Chondrocyte (in vitro differentiated cells): ENCODE data around the gene SRGAP1. TPM values are rescaled to one million over a fixed set of nuclear protein-coding genes. Genes with fewer than 3 reads are reported as not detected.
A peak's percentile ranks its signal among the peaks of the same experiment; 100 is the strongest.
"Not testable (repeated sequence)": the region's sequence is repeated elsewhere in the genome, so short reads cannot be mapped to it uniquely, and the experiment has no call there.

ENCODE experiments used
- DNase-seq: peaks from one replicate; pipeline ENCODE4 v3.0.0; 2021; ENCODE audit warnings: mixed read lengths, low spot score
- H3K27ac Mint-ChIP-seq: one replicate; pipeline ENCODE4 v1.8.0; 2021; ENCODE audit warnings: mild to moderate bottlenecking, moderate library complexity, mixed read lengths; ENCODE audit not compliant: unreplicated experiment
- H3K27me3 Mint-ChIP-seq: 2 replicates; pipeline ENCODE4 v1.8.0; 2021; ENCODE audit warnings: low read depth, mixed read lengths
- H3K36me3 Mint-ChIP-seq: 2 replicates; pipeline ENCODE4 v1.8.0; 2021; ENCODE audit warnings: low read depth, mixed read lengths
- H3K4me1 Mint-ChIP-seq: 2 replicates; pipeline ENCODE4 v1.8.0; 2021; ENCODE audit warnings: low read depth, mild to moderate bottlenecking, mixed read lengths
- H3K4me3 Mint-ChIP-seq: one replicate; pipeline ENCODE4 v1.8.0; 2021; ENCODE audit warnings: mild to moderate bottlenecking, moderate library complexity, mixed read lengths; ENCODE audit not compliant: unreplicated experiment
- H3K9me3 Mint-ChIP-seq: 2 replicates; pipeline ENCODE4 v1.8.0; 2021; ENCODE audit warnings: low read depth, mixed read lengths
- total RNA-seq: library from RNA; stranded (reverse); gene quantifications from 3 replicates; pipeline ENCODE4 v1.2.1, GENCODE V29; 2021
- TF ChIP-seq, protein P1 (sequence below): fragments of 200-600 bp; sonication (generic); IDR thresholded peaks from 2 replicates; pipeline ENCODE4 v1.5.0; 2021; ENCODE audit warnings: antibody characterized with exemption, mild to moderate bottlenecking, moderate library complexity

Gene SRGAP1
- total RNA-seq, 1 donor from 2014 or later, result 13.2 TPM

DNA sequence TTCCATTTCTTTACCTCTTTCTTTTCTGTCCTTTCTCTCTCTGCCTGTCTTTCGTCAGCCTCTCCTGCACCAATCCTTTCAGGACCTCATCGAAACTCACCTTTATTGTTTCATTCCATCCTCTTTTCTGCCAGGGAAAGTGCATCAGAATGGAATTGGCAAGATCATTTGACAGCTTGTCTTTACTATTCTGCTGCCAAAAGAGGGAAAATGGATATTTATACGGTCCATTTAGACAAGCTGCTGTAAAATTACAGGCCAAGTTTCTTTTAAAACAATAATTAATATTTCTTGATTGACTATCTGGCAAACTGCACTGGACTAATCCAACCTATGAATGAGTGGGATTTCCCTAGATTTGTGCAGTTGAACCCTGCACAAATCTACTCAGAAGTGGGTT is 7.6 kb upstream of the SRGAP1 start:
- H3K4me1 Mint-ChIP-seq, result no peaks in the 10 kb centered on the region
- H3K9me3 Mint-ChIP-seq, result no peaks in the 10 kb centered on the region
- no peak overlapping the region for H3K4me3 Mint-ChIP-seq
- no peak overlapping the region for H3K27ac Mint-ChIP-seq
- TF ChIP-seq, protein P1, sequence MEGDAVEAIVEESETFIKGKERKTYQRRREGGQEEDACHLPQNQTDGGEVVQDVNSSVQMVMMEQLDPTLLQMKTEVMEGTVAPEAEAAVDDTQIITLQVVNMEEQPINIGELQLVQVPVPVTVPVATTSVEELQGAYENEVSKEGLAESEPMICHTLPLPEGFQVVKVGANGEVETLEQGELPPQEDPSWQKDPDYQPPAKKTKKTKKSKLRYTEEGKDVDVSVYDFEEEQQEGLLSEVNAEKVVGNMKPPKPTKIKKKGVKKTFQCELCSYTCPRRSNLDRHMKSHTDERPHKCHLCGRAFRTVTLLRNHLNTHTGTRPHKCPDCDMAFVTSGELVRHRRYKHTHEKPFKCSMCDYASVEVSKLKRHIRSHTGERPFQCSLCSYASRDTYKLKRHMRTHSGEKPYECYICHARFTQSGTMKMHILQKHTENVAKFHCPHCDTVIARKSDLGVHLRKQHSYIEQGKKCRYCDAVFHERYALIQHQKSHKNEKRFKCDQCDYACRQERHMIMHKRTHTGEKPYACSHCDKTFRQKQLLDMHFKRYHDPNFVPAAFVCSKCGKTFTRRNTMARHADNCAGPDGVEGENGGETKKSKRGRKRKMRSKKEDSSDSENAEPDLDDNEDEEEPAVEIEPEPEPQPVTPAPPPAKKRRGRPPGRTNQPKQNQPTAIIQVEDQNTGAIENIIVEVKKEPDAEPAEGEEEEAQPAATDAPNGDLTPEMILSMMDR, result no peak
- DNase-seq, result no peak
- H3K27me3 Mint-ChIP-seq, result peaks cover 6% of the 10 kb centered on the region
- H3K36me3 Mint-ChIP-seq, result no peaks in the 10 kb centered on the region

DNA sequence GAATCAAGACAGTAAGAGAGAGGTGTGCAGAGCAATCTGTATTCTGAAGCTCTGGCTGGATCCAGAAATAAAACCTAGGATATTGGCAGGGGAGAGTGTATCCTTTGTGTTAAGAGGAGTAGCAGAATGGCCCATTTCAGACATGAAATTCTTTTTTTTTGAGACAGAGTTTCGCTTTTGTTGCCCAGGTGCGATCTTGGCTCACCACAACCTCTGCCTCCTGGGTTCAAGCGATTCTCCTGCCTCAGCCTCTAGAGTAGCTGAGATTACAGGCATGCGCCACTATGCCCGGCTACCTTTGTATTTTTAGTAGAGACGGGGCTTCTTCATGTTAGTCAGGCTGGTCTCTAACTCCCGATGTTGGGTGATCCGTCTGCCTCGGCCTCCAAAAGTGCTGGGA is 6.1 kb upstream of the SRGAP1 start:
- H3K27me3 Mint-ChIP-seq, result peaks cover 6% of the 10 kb centered on the region

GRCh38 chr12:63841011-63841410 is 3.5 kb upstream of the SRGAP1 start:
- DNase-seq, result no peak
- H3K27me3 Mint-ChIP-seq, result peaks cover 6% of the 10 kb centered on the region
- no peak overlapping the region for H3K27ac Mint-ChIP-seq
- H3K4me1 Mint-ChIP-seq, result peaks cover 16% of the 10 kb centered on the region
- no peaks in the 10 kb centered on the region for H3K9me3 Mint-ChIP-seq
- TF ChIP-seq, protein P1, result no peak
- no peak overlapping the region for H3K4me3 Mint-ChIP-seq
- H3K36me3 Mint-ChIP-seq, result peaks cover 2% of the 10 kb centered on the region

More for the DNA sequence above, 6.1 kb upstream of the SRGAP1 start:
- TF ChIP-seq, protein P1, result no peak
- Mint-ChIP-seq H3K4me3 (no peak overlapping the region), H3K27ac (no peak overlapping the region), H3K9me3 (no peaks in the 10 kb centered on the region), H3K4me1 (peaks cover 4% of the 10 kb centered on the region), H3K36me3 (no peaks in the 10 kb centered on the region)
- no peak for DNase-seq

GRCh38 chr12:63841571-63841970 is 2.9 kb upstream of the SRGAP1 start:
- H3K27me3 Mint-ChIP-seq, result peaks cover 6% of the 10 kb centered on the region
- peaks cover 2% of the 10 kb centered on the region for H3K36me3 Mint-ChIP-seq
- H3K4me3 Mint-ChIP-seq, result no peak overlapping the region
- H3K9me3 Mint-ChIP-seq, result no peaks in the 10 kb centered on the region
- TF ChIP-seq, protein P1, result no peak
- DNase-seq, result no peak
- no peak overlapping the region for H3K27ac Mint-ChIP-seq
- peaks cover 21% of the 10 kb centered on the region for H3K4me1 Mint-ChIP-seq

DNA sequence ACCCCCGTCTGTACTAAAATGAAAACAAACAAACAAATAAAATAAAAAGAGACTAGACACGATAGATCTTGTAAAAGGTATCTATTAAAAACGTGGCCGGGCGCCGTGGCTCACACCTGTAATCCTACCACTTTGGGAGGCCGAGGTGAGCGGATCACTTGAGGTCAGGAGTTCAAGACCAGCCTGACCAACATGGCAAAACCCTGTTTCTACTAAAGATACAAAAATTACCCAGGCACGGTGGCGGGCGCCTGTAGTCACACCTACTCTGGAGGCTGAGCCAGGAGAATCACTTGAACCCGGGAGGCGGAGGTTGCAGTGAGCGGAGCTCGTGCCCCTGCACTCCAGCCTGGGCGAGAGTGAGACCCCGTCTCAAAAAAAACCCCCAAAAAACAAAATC is 1.8 kb upstream of the SRGAP1 start:
- H3K36me3 Mint-ChIP-seq, DNase-seq, H3K27me3 Mint-ChIP-seq, H3K27ac Mint-ChIP-seq, H3K9me3 Mint-ChIP-seq: not testable (repeated sequence)
- Mint-ChIP-seq H3K4me1 (peaks cover 25% of the 10 kb centered on the region), H3K4me3 (peak overlapping the region; percentile 75)

DNA sequence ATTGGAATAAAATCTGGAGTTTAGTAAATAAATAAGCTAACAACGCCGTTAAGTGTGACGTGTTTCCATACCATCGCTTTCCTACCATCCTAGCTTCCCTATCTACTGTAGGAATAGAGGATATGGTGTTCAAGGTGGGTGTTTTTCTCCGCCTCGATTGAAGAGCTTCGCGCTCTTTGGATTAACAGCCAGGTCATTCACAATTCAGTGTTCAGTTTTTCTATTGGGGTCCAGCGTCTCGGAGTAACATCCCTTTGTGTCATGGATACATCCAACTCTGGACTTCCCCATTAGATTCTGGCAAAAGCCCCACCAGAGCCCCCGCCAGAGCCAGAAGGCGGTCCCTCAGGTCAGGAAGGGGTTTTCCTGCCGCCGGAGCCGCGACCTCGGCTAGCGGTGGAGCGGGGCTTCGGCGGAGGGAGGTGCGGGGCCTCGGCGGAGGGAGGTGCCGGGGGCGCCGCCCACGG is 1.2 kb upstream of the SRGAP1 start:
- peak overlapping the region; percentile 3 for H3K27ac Mint-ChIP-seq
- TF ChIP-seq, protein P1, result no peak
- no peak for DNase-seq
- peaks cover 2% of the 10 kb centered on the region for H3K27me3 Mint-ChIP-seq
- H3K36me3 Mint-ChIP-seq, result peaks cover 2% of the 10 kb centered on the region
- H3K9me3 Mint-ChIP-seq, result no peaks in the 10 kb centered on the region
- peak overlapping the region; percentile 75 for H3K4me3 Mint-ChIP-seq
- H3K4me1 Mint-ChIP-seq, result peaks cover 26% of the 10 kb centered on the region
